Tibial nerve (tissue), 4 donors: Measurements from ENCODE around the gene SRRM5.

ENCODE experiments used
- EP300 ChIP-seq, 2 donors: sonication (generic); formaldehyde crosslinking; IDR thresholded peaks; one replicate each; pipeline ENCODE4 v1.6.1; 2017; ENCODE audit warnings: antibody characterized with exemption in 2 of 2, mild to moderate bottlenecking in 1 of 2
- POLR2A ChIP-seq, 2 donors: fragments of 450-650 bp; IDR thresholded peaks; one replicate each; pipeline ENCODE4 v1.6.1; 2017; ENCODE audit warnings: antibody characterized with exemption in 2 of 2, mild to moderate bottlenecking in 2 of 2, moderate library complexity in 2 of 2
- TF ChIP-seq, protein P1 (sequence below), 5 experiments: fragments of 200-600 bp in 3 of 5; fragments of 450-650 bp in 2 of 5; sonication (generic) in 3 of 5; IDR thresholded peaks; one replicate each; pipeline ENCODE4 v1.5.1; 2016 to 2019; ENCODE audit warnings: antibody characterized with exemption in 5 of 5, mild to moderate bottlenecking in 3 of 5, moderate library complexity in 2 of 5

GRCh38 chr19:43562698-43563241 lies 49.1 kb upstream of the SRRM5 start:
- TF ChIP-seq, protein P1, sequence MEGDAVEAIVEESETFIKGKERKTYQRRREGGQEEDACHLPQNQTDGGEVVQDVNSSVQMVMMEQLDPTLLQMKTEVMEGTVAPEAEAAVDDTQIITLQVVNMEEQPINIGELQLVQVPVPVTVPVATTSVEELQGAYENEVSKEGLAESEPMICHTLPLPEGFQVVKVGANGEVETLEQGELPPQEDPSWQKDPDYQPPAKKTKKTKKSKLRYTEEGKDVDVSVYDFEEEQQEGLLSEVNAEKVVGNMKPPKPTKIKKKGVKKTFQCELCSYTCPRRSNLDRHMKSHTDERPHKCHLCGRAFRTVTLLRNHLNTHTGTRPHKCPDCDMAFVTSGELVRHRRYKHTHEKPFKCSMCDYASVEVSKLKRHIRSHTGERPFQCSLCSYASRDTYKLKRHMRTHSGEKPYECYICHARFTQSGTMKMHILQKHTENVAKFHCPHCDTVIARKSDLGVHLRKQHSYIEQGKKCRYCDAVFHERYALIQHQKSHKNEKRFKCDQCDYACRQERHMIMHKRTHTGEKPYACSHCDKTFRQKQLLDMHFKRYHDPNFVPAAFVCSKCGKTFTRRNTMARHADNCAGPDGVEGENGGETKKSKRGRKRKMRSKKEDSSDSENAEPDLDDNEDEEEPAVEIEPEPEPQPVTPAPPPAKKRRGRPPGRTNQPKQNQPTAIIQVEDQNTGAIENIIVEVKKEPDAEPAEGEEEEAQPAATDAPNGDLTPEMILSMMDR (IDR thresholded peaks at IDR 0.05), result no peak
- TF ChIP-seq POLR2A (IDR thresholded peaks at IDR 0.05) (no peak), EP300 (IDR thresholded peaks at IDR 0.05) (peak in 1 of 2 donors; percentile 82)
